ENCODE results near the gene SNAP47.
"Not testable (repeated sequence)": the region's sequence is repeated elsewhere in the genome, so short reads cannot be mapped to it uniquely, and the experiment has no call there.

Gene SNAP47, protein sequence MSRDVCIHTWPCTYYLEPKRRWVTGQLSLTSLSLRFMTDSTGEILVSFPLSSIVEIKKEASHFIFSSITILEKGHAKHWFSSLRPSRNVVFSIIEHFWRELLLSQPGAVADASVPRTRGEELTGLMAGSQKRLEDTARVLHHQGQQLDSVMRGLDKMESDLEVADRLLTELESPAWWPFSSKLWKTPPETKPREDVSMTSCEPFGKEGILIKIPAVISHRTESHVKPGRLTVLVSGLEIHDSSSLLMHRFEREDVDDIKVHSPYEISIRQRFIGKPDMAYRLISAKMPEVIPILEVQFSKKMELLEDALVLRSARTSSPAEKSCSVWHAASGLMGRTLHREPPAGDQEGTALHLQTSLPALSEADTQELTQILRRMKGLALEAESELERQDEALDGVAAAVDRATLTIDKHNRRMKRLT

DNA sequence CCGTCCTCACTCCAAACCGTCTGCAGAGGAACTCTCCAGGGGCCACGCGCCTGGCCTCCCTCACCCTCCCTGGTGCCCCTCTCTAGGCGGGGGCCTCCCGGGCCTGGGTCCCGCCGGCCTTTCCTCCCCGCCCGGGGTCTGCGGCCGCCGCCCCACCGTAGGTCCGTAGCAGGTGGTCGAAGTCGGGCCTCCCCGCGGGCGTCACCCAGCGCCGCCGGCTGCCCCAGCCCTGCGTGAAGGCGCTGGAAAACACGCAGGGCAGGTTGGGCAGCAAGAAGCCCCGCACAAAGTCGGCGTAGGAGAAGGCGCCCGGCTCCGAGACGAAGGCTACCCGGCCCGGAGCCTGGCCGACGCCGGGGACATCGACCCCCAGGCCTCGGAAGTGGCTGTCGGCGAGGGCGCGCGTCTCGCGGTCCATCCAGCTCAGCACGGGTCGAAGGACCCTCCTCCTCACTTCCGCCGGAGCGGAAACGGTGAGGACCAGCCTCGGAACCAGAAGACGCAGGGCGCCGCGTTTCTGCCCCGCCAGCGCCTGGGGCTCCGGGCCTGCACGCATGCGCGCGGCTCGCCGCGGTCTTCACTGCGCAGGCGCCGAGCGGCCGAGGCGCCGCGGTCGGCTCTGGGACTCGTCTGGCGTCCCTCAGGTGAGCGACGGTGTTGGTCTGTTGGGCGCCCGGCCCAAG is at the start of gene SNAP47, which contains the start of gene JMJD4:
Gene SNAP47, plus strand, starts transcription at position 580 of the 683 bp plus-strand sequence. CDS start 12,302 bp downstream, outside the sequence.
Gene JMJD4, minus strand, starts transcription at position 447 of the 683 bp plus-strand sequence. Its CDS starts 29 bp downstream, at position 418.
- peak; percentile 92 for DNase-seq (ENCODE audit: low spot score)

DNA sequence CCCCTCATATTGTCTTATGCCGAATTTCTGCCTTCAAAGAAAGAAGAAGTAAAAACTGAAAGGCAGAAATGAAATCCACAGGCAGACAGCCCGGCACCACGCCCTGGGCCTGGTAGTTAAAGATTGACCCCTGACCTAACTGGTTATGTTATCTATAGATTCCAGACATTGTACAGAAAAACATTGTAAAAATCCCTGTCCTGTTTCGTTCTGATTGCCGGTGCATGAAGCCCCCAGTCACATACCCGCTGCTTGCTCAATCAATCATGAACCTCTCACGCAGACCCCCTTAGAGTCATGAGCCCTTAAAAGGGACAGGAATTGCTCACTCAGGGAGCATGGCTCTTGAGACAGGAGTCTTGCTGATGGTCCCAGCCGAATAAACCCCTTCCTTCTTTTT is 49.4 kb upstream of the SNAP47 start:
- no peak for DNase-seq (ENCODE audit: low spot score)

DNA sequence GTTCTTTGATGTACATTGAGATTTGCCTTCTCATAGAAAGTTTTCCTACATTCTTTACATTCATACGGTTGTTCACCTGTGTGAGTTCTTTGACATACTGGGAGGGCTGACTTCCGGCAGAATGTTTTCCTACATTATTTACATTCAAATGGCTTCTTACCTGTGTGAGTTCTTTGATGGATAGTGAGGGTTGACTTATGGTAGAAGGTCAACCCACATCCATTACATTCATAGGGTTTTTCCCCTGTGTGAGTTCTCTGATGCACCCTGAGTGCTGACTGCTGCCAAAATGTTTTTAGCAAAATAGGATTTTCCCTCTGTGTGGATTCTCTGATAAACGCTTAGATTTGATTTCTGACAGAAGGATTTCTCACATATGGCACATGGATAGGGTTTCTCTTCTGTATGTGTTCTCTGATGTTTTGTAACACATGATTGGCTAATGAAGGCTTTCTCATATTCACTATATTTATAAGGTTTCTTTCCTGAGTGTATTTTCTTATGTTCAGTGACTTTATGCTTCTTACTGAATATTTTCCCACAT is 37.8 kb upstream of the SNAP47 start:
- DNase-seq (ENCODE audit: low spot score) = no peak

DNA sequence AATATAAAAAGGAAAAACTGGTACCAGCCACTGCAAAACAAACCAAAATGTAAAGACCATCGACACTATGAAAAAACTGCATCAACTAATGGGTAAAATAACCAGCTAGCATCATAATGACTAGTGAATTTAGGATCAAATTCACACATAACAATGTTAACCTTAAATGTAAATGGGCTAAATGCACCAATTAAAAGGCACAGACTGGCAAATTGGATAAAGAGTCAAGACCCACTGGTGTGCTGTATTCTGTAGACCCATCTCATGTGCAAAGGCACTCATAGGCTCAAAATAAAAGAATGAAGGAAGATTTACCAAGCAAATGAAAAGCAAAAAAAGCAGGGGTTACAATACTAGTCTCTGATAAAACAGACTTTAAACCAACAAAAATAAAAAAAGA is 33.6 kb upstream of the SNAP47 start:
- not testable (repeated sequence) for DNase-seq (ENCODE audit: low spot score)

DNA sequence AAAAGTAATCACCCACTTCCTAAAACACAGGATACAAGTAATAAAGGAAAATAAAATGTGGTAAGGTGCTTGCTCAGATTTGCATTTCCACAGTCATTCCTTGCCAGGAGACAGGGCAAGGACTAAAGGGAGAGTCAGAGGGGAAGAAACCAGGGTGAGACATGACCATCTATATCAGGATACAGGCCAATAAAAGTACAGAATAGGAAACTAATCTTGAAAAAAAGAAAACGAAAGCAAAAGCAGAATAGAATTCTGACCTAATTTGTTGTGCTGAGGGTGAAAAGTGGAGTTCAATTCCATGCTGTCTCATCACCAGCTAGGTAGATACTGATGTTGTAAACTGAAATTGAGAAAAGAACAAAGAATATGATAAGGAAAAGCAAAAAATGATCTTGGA is 27.4 kb upstream of the SNAP47 start:
- DNase-seq (ENCODE audit: low spot score) = no peak

DNA sequence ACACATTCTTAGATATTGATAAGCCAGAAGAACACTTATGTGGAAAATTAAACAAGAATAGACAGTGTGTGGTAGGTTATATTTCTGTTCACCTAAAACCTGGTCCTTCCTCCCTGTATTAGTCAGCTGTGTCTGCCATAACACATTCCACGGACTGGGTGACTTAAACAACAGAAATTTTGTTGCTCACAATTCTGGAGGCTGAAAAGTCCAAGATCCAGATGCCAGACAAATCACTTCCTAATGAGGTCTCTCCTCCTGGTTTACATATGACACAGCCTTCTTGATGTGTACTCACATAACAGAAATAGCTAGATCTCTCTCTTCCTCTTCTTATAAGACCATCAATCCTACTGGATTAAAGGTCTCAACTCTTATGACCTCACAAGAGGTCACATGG is 25.8 kb upstream of the SNAP47 start:
- no peak for DNase-seq (ENCODE audit: low spot score)

DNA sequence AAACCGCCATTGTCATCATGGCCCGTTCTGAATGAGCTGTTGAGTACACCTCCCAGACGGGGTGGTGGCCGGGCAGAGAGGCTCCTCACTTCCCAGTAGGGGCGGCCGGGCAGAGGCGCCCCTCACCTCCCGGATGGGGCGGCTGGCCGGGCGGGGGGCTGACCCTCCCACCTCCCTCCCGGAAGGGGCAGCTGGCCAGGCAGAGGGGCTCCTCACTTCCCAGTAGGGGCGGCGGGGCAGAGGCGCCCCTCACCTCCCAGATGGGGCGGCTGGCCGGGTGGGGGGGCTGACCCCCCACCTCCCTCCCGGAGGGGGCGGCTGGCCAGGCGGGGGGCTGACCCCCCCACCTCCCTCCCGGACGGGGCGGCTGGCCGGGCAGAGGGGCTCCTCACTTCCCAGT is 24.8 kb upstream of the SNAP47 start:
- not testable (repeated sequence) for DNase-seq (ENCODE audit: low spot score)

DNA sequence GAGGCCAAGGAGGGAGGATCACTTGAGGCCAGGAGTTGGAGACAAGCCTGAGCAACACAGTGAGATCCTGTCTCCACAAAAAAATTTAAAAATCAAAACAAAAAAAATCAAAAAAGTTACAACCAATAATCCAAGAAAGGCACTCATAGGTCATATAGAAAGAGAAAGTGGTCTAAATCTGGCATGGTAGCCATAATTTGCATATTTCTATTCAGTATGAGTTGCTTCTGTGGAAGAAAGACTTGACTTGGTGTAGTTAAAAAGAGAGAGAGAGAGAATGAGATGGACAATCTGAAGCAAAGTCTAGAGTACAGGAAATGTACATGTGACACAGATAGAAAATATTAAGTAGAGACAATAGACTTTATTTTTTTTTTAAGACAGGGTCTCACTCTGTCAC is 22.6 kb upstream of the SNAP47 start:
- DNase-seq (ENCODE audit: low spot score) = no peak

DNA sequence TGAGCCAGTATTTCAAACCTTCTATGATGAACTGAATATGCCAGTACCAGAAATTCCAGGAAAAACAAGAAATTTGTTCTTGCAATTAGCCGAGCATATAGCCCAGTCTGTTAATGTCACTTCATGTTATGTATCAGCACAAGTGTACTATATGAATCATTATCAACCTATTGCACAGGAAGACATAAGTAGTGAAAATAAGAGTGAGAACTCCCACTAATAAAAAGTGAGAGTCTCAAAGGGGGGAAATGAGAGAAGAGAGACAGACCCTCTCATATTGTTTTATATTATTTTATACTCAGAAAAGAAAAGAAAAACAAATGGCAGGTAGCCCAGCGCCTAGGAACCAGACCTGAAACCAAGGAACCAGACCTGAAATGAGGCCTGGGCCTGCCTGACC is 16.3 kb upstream of the SNAP47 start:
- no peak for DNase-seq (ENCODE audit: low spot score)

DNA sequence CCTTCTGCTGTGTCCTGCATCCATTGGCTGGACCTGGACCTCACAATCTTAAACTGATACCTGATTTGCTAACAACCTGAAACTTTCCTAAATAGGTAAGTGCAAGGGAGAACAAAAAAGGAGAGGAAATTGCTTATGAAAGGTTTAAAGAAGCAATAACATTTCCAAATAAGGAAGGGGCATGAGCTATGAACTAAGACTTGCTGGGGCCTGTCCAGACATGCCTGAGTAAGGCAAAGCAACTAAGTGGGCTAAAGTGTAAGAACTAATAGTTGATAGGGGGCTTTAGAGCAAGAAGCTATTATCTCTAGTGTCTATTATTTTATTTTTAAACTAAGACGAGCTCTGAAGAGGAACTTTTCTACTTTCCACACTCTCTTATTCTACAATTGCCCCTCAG is 11.8 kb upstream of the SNAP47 start:
- DNase-seq (ENCODE audit: low spot score) = no peak

DNA sequence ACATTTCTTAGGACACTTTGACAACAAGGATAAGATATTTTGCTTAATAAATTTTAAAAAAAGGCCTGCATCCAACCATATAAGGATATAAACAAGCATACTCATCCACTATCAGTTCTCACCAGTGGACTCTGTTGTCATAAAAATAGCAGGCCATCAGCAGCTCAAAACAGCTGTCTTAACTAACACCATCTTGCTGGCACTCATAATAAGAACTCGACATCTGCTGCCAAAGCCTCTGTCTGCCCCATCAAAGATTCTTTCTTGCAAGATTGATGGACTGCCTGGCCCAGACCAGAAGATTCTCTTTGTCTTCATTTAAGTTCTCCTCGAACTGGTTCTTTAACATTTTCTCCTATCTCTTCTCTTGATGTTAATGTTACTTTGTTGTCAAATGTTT is 10.2 kb upstream of the SNAP47 start:
- DNase-seq (ENCODE audit: low spot score) = no peak

DNA sequence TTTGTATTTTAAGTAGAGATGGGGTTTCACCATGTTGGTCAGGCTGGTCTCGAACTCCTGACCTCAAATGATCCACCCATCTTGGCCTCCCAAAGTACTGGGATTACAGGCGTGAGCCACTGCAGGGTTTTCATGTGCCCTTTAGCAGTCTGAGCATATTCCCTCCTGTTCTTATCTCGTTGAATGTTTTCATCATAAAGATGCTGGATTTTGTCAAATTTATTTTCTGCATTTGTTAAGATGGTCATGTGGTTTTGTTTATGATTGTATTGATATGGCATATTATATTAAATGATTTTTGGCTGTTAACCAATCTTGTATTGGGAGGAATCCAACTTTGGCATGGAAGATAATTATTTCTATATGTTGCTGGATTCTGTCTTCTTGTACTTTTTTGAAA is 8.9 kb upstream of the SNAP47 start:
- DNase-seq (ENCODE audit: low spot score) = no peak

DNA sequence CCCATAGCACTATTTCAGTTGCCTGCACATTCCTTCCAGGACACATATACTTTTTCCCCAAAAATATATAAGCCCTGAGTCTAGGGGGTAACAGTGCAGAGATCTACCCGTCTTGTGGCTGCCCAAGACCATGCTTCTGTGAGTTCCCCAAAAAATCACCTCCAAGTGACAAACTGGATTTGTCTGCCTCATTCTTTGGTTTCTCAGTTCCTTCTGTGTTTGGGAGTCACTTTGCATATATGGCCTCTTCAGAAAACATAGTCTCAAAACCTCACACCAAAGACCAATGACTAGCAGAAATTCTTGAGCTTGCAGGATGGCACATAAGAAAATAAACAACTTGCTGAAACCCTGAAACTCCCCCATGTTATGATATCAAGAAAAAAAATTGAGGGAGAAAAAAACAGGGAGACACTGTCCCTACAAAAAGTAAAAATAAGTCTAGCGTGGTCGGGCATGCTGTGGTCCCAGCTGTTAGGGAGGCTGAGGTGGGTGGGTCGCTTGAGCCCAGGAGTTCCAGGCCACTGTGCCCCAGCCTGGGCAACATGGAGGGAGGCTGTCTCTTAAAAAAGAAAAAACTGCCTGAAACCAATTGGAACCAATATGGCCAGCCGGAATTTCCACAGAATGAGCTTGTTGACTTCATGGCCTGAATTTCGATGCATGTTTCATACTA is 8.2 kb upstream of the SNAP47 start:
- no peak for DNase-seq (ENCODE audit: low spot score)

DNA sequence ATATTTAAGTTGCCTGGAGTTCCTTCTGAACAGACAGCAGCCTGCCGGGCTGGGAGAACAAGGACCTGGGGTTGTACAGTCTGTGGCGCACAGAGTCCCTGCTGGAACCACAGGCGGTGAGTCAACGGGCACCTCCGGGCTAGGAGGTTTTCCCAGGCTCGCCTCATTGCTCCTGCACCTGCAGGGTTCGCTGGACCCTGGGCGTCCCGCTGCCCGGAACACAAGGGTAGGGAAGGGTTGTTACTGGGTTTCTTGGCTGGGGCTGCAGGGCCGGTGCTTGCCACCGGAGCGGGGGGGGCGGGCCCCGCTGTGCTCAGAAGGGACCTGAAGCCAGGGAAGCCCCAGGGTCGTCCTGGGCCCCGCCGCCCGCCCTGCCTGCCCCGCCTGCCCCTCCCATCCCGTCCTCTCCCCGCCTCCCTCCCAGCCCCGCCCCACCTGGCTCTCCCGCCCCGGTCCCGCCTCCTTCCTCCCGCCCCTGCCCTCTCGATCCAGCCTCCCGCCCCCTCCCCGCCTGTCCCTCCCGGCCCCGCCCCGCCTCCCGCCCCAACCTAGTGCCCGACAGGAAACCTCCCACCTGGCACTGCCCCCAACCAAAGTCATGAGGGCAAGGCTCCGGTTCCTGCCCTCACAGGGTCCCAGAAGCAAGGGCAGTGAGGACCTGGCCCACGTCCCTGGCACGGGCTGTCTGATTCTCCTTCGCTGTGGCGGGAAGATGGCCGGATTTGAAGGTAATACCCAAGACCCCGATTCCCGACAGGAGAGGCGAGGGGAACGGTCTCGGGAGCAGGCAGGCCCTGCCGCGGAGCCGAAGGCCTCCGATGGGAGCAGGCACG is 7.0 kb upstream of the SNAP47 start:
- peak; percentile 57 for DNase-seq (ENCODE audit: low spot score)

DNA sequence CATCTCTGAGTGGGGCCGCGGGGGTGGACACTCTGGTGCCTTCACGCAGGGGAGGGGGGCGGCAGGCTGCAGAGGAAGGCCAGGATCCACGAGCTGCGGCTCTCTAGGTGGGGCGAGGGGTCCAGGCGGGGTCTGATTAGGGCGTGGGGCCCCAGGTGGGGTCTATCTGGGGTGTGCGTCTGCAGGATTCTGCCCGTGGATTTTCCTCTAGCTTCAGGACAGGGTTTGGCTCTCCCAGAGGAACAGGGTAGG is 6.4 kb upstream of the SNAP47 start:
- no peak for DNase-seq (ENCODE audit: low spot score)

DNA sequence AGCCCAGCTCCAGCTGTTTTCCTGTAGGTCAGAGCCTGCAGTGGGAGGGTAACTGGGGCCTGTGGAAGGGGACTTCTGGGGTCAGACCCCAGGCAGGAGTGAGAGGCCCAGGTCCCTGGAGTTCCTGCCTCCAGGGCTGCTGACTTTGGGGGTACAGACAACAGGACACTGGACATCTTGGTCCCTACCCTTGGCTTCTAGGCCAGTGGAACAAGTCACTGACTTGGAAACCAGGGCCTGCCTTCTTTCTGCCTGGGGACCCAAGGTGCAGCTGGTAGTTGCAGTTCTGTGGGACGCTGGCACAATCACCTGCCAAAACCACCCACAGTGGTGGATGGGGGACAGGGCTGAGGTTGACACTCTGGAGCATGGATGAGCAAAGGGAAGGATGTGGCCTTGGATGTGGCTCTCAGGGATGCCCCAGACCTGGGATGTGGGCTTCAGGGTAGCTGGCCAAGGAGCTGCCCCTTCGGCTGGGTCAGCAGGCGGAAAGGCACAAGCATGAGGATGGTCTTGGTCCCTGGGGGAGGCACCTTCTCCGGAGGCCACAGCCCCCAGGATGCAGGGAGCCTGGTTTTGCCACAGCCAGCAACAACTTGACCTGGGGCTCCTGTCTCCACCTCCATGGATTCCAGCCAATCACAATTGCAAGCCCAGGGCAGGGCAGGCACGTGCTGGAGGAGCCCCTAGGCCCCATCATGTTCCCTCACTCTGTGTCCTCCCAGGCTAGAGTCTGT is 5.9 kb upstream of the SNAP47 start:
- DNase-seq (ENCODE audit: low spot score) = no peak

DNA sequence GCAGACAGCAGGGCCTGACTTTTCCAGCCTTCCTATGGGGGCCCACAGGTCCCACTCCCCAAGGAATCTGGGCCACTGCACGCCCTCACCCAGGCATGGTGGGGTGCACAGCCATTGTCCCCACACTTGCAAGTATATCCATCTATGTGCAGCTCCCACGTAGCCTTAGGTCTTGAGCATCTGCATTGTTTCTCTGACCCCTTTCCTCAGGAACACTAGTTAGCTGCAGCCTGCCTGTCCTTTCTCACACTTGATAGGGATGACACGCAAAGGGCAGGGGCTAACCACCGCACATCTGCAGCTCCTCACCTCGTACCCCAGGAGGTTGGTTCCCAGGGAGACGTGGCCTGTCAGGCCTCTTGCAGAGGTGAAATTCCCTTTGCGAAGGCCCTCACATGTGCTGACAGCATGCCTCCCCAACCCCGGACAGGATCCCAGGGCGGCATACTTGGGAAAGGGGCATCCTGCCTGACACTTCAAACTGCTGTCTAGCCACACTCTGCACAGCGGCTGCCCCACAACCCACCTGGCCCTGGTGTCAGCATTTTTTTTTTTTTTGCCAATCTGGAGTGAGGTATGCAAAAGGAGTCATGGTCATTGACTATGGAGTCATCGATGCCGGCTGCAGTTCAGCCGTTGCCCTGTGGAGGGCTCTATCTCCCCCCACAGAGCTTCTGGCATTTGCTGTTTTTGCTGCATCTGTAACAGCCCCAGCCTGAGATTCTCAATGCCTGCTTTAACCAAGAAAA is 5.2 kb upstream of the SNAP47 start:
- DNase-seq (ENCODE audit: low spot score) = peak; percentile 53

DNA sequence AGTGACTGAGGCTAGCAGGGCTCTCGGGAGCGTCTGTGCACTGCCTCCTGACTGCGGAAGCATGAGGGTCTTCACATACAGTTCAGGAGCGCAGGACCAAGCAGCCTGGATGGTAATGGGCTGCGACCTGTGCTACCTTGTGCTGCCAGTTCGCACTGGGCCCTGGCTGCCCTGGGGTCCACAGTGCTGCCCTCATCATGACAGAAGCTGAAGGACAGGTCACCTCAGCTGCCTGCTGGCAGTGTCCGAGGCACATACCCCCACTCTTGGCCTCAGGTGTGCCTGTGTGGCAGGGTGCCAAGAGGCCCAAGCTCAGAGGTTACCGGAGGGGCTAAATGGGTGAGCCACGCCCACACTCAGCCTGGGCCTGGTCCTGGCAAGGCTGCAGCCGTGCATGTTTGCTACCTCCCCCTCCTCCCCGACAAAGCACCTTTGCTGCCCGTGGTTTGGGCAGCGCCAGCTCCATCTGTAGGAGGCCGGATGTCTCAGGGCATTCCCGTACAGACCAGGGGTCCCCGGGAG is 4.5 kb upstream of the SNAP47 start:
- DNase-seq (ENCODE audit: low spot score) = no peak

DNA sequence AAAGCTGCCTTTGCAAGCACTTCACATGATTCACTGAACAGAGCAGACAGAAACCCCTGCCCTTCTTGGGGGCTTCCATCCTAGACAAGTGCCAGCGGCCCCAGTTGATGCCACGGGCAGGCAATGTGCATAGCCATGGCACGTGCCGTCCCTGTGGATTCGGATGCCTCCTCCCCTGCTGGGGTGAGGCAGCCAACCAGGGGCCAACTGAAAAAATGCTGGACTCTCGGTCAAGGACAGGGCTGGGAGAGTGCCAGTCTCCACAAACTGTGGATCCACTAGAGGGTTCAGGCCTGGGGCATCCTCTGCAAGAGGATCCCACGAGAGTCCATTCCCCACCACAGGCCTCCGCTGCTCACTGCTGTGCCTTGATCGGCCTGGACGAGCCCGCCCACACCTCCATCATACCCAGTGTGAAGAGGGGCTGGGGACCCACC is 4.0 kb upstream of the SNAP47 start:
- no peak for DNase-seq (ENCODE audit: low spot score)

Measured in CD4-positive, alpha-beta T cell treated with Interleukin-2 at 100 ng/mL for 4 hours (primary cell).